HAP-1 (cell line): Measurements from ENCODE around the gene ATXN7L1.

Experiments used
- DNase-seq, 2 experiments: peaks; one replicate each; pipeline ENCODE4 v3.0.0-alpha.2; 2016 to 2020; ENCODE audit warnings: low spot score in 2 of 2
- H3K27me3 ChIP-seq: fragments of 250-450 bp; sonication (Bioruptor Pico); 2 replicates; pipeline ENCODE4 v1.5.1; 2020; ENCODE audit warnings: low read depth, mild to moderate bottlenecking, moderate library complexity
- H3K36me3 ChIP-seq: fragments of 250-450 bp; sonication (Bioruptor Pico); replicated peaks from 2 replicates; pipeline ENCODE4 v1.5.1; 2020; ENCODE audit warnings: mild to moderate bottlenecking
- H3K4me1 ChIP-seq: fragments of 250-450 bp; sonication (Bioruptor Pico); 2 replicates; pipeline ENCODE4 v1.5.1; 2020; ENCODE audit warnings: mild to moderate bottlenecking
- H3K4me3 ChIP-seq: fragments of 250-450 bp; sonication (Bioruptor Pico); 2 replicates; pipeline ENCODE4 v1.5.1; 2020; ENCODE audit warnings: mild to moderate bottlenecking, moderate library complexity
- H3K9me3 ChIP-seq: fragments of 250-450 bp; sonication (Bioruptor Pico); 2 replicates; pipeline ENCODE4 v1.5.1; 2020; ENCODE audit warnings: mild to moderate bottlenecking, moderate library complexity
- in situ Hi-C: fragments of 300-500 bp; cut with MboI; formaldehyde crosslinking; loops from 3 replicates; pipeline ENCODE4 v1.14.3; 2020; ENCODE audit warnings: low sequenced_read_pairs, inconsistent platforms, mixed read lengths

ATXN7L1 gene

GRCh38 chr7:105837765-105838626, 38.4 kb downstream of the ATXN7L1 start:
- H3K36me3 ChIP-seq = no peaks in the 10 kb centered on the region
- in situ Hi-C loops = no loop called here
- no peak overlapping the region for H3K4me3 ChIP-seq
- DNase-seq = peak; percentile 67 to 95
- no peaks in the 10 kb centered on the region for H3K9me3 ChIP-seq
- H3K27me3 ChIP-seq = no peaks in the 10 kb centered on the region
- H3K4me1 ChIP-seq = peaks cover 24% of the 10 kb centered on the region

GRCh38 chr7:105835441-105835840, 41.0 kb downstream of the ATXN7L1 start:
- Histone ChIP-seq H3K36me3 (no peaks in the 10 kb centered on the region), H3K4me3 (no peak overlapping the region), H3K4me1 (peaks cover 24% of the 10 kb centered on the region), H3K9me3 (no peaks in the 10 kb centered on the region), H3K27me3 (no peaks in the 10 kb centered on the region)
- no peak for DNase-seq
- in situ Hi-C loops = no loop called here

DNA sequence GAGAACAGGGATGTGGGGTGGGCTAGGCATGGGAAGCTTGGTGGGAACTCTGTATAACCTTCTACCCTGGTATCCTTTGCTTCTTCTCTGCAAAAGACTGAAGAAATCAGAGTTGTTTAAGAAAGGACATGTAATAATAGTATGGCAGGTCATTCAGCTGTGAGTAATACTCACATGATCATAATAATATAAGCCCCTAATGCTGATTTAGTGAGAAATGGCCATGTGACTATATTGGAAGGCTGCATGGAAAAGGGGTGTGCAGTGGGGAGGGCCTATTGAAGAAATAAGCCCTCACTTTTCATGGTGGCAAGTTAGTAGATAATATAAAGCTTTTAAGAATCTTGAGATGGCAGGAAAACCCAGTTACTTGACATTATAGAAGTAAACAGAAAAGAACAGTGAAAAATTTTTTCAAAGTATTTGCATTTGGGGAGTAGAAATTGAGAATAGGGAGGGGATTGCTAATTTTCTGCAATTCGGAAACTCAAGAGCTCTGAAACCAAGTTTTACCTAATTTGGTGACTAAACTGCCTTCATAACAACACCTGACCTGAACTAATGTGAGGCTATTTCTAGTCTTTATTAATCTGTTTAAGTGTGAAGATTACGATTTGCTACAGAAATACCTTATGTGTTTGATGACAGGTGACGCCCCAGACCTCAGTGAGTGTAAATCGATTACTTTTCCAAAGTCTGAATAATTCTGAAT, 44.4 kb downstream of the ATXN7L1 start:
- no peaks in the 10 kb centered on the region for H3K9me3 ChIP-seq
- H3K36me3 ChIP-seq = no peaks in the 10 kb centered on the region
- no peak overlapping the region for H3K4me3 ChIP-seq
- in situ Hi-C loops = no loop called here
- peaks cover under 1% of the 10 kb centered on the region; the same call in 1 of the 2 replicates for H3K4me1 ChIP-seq
- no peak for DNase-seq
- H3K27me3 ChIP-seq = no peaks in the 10 kb centered on the region

DNA sequence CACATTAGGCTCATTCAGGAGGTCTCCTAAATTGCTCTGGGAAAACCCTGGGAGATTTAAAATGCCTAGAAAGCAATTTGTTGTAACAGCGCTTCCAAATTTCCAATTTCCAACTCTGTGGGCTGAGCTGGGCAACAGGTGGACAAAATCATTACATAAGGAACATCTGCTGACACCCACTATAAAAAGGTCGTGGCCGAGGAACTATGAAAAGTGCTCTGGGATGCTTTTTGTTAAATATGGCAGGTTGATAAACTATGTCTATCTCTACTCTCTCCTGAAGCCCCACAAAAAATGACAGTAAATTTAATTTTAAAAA, 45.1 kb downstream of the ATXN7L1 start:
- no peak for DNase-seq
- Histone ChIP-seq H3K9me3 (no peaks in the 10 kb centered on the region), H3K27me3 (no peaks in the 10 kb centered on the region), H3K36me3 (no peaks in the 10 kb centered on the region), H3K4me1 (no peaks in the 10 kb centered on the region), H3K4me3 (no peak overlapping the region)
- in situ Hi-C loops = no loop called here

- Histone ChIP-seq H3K27me3 (no peaks in the 10 kb centered on the region), H3K9me3 (no peaks in the 10 kb centered on the region), H3K4me1 (no peaks in the 10 kb centered on the region), H3K4me3 (no peak overlapping the region), H3K36me3 (no peaks in the 10 kb centered on the region)
- in situ Hi-C loops = no loop called here
- no peak for DNase-seq
Measured at GRCh38 chr7:105830405-105831301, 45.7 kb downstream of the ATXN7L1 start.

- no peaks in the 10 kb centered on the region for H3K4me1 ChIP-seq
- in situ Hi-C loops = no loop called here
Measured at GRCh38 chr7:105829681-105830322, 46.6 kb downstream of the ATXN7L1 start.

GRCh38 chr7:105828141-105828540, 48.3 kb downstream of the ATXN7L1 start:
- Histone ChIP-seq H3K4me1 (no peaks in the 10 kb centered on the region), H3K27me3 (no peaks in the 10 kb centered on the region), H3K4me3 (no peak overlapping the region), H3K9me3 (0 out of 2 replicates have a peak, but pooled peaks cover 3% of the 10 kb centered on the region), H3K36me3 (no peaks in the 10 kb centered on the region)
- in situ Hi-C loops = no loop called here
- DNase-seq = no peak

More at GRCh38 chr7:105829681-105830322, 46.6 kb downstream of the ATXN7L1 start:
- no peaks in the 10 kb centered on the region for H3K36me3 ChIP-seq
- no peak for DNase-seq
- H3K27me3 ChIP-seq = no peaks in the 10 kb centered on the region
- no peaks in the 10 kb centered on the region for H3K9me3 ChIP-seq
- H3K4me3 ChIP-seq = no peak overlapping the region

DNA sequence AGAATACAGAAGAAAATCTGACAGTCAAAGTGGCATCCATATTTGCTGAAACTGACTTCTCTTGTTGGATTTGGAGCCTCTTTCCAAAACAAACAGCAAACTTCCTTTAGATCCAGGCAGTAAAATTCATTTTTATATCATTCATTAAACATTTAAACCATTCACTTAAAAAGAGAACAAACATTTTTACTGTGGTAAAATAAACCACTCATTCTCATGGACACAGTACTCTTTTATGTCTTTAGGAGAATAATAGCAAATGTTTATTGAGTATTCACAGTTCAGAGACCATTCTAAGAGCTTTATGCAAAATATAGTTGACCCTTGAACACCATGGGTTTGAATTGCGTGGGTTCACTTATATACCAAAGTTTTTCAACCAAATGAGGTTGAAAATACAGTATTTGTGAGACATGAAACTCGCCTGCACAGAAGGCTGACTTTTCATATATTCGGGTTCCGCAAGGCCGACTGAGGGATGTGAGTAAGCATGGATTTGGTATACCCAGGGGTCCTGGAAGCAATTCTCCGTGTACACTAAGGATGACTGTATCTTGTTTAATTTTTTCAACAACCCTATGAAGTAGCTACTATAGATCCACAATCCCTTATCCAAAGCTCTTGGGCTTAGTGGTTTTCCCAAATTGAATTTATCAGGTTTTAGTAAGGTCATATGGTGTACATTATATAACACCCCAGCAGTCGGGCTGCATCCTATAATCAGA, 49.1 kb downstream of the ATXN7L1 start:
- no peak overlapping the region for H3K4me3 ChIP-seq
- no peaks in the 10 kb centered on the region for H3K36me3 ChIP-seq
- DNase-seq = no peak
- in situ Hi-C loops = no loop called here
- 0 out of 2 replicates have a peak, but pooled peaks cover 3% of the 10 kb centered on the region for H3K9me3 ChIP-seq
- H3K27me3 ChIP-seq = no peaks in the 10 kb centered on the region
- H3K4me1 ChIP-seq = no peaks in the 10 kb centered on the region

- DNase-seq = no peak
- Histone ChIP-seq H3K9me3 (0 out of 2 replicates have a peak, but pooled peaks cover 3% of the 10 kb centered on the region), H3K4me1 (no peaks in the 10 kb centered on the region), H3K27me3 (no peaks in the 10 kb centered on the region), H3K36me3 (no peaks in the 10 kb centered on the region), H3K4me3 (no peak overlapping the region)
- in situ Hi-C loops = no loop called here
Measured at GRCh38 chr7:105826143-105826542, 50.3 kb downstream of the ATXN7L1 start.

- Histone ChIP-seq H3K36me3 (no peaks in the 10 kb centered on the region), H3K27me3 (no peaks in the 10 kb centered on the region), H3K9me3 (0 out of 2 replicates have a peak, but pooled peaks cover 3% of the 10 kb centered on the region), H3K4me1 (no peaks in the 10 kb centered on the region), H3K4me3 (no peak overlapping the region)
- in situ Hi-C loops = no loop called here
- DNase-seq = no peak
Measured at GRCh38 chr7:105825371-105825770, 51.0 kb downstream of the ATXN7L1 start.

DNA sequence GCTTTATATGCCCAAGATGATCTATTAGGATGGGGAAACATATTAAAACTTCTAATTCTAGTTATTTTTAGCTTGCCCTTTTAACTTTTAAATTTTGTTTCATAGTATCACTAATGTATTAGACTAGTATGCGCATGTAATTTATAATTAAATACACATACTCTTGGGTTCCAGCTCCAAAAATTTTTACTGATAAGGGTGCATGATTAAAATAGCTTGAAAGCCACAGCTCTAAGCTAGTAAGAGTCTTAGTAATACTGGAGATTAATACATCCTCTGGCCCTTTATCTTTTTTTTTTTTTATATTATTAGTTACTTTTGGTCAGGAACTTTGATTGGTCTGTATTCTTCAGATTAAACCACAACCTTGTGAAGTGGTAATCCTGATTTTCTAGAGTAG, 53.6 kb downstream of the ATXN7L1 start:
- in situ Hi-C loops = no loop called here
- DNase-seq = no peak
- Histone ChIP-seq H3K27me3 (no peaks in the 10 kb centered on the region), H3K36me3 (no peaks in the 10 kb centered on the region), H3K4me3 (no peak overlapping the region), H3K9me3 (0 out of 2 replicates have a peak, but pooled peaks cover 3% of the 10 kb centered on the region), H3K4me1 (no peaks in the 10 kb centered on the region)

DNA sequence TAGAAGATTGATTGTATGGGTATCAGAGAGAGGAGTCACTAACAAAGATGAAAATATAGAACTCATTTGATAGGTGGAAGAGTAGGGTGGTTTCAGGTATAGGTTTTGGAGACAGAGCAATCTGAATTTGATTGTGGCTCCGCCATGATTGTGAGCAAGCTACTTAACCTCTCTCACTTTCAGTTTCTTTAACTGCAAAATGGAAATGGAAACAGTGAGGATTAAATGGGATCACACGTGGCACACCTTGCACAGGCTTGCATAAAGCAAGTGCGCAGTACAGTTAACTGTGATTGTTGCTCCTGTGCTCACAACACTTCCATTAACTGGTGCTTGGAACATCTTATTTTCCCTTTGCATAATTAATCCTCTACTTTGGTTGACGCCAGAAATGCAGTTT, 54.9 kb downstream of the ATXN7L1 start:
- no peak for DNase-seq
- 0 out of 2 replicates have a peak, but pooled peaks cover 3% of the 10 kb centered on the region for H3K9me3 ChIP-seq
- H3K36me3 ChIP-seq = no peaks in the 10 kb centered on the region
- H3K4me3 ChIP-seq = no peak overlapping the region
- no peaks in the 10 kb centered on the region for H3K27me3 ChIP-seq
- in situ Hi-C loops = no loop called here
- no peaks in the 10 kb centered on the region for H3K4me1 ChIP-seq
